ENCODE results near the gene POLR3H.

GRCh38 chr22:41518048-41518347 is 26.3 kb downstream of the POLR3H start:
- TF ChIP-seq CTCF (IDR thresholded peaks at IDR 0.05; ENCODE audit: low read depth, low read length, poor library complexity, severe bottlenecking) (peak; percentile 49), EZH2phosphoT487 (IDR thresholded peaks at IDR 0.05; ENCODE audit: borderline replicate concordance, low read length) (no peak)
